GM12873 (cell line): ENCODE data around the gene GHSR.

Experiments
- CTCF ChIP-seq: IDR thresholded peaks from 2 replicates; pipeline ENCODE4 v1.5.1; 2012; ENCODE audit warnings: low read depth, mild to moderate bottlenecking, moderate library complexity, low read length, control low read depth; ENCODE audit not compliant: insufficient read depth; ENCODE audit errors: missing control alignments

The GHSR gene

GRCh38 chr3:172447611-172448579 lies at the start of gene GHSR:
GHSR (minus strand) TSS chr3:172448456; CDS start chr3:172448413, 43 bp downstream.
- TF ChIP-seq CTCF = no peak

- TF ChIP-seq CTCF = peak; percentile 74
Measured at GRCh38 chr3:172490198-172490669, 42.0 kb upstream of the GHSR start.

GRCh38 chr3:172478116-172478515 lies 29.9 kb upstream of the GHSR start:
- no peak for TF ChIP-seq CTCF

GRCh38 chr3:172476347-172476746 lies 28.1 kb upstream of the GHSR start:
- TF ChIP-seq CTCF = no peak

GRCh38 chr3:172475703-172476102 lies 27.4 kb upstream of the GHSR start:
- TF ChIP-seq CTCF = no peak

GRCh38 chr3:172471903-172472302 lies 23.6 kb upstream of the GHSR start:
- no peak for TF ChIP-seq CTCF

GRCh38 chr3:172470588-172470987 lies 22.3 kb upstream of the GHSR start:
- TF ChIP-seq CTCF = no peak
